ENCODE data around the gene MMP13.
"Not testable (repeated sequence)": the region's sequence is repeated elsewhere in the genome, so short reads cannot be mapped to it uniquely, and the experiment has no call there.

MMP13 gene

GRCh38 chr11:102934735-102935134 is 20.8 kb downstream of the MMP13 start:
- no peak for DNase-seq

GRCh38 chr11:102933627-102934026 is 21.9 kb downstream of the MMP13 start:
- no peak for DNase-seq

GRCh38 chr11:102932678-102933077 is 22.9 kb downstream of the MMP13 start:
- DNase-seq: no peak

- no peak for DNase-seq
Observed at GRCh38 chr11:102930451-102930850, 25.1 kb downstream of the MMP13 start.

- no peak for DNase-seq
Observed at GRCh38 chr11:102929972-102930371, 25.6 kb downstream of the MMP13 start.

- DNase-seq: no peak
Observed at GRCh38 chr11:102929166-102929565, 26.4 kb downstream of the MMP13 start.

- DNase-seq: no peak
Observed at GRCh38 chr11:102928247-102928646, 27.3 kb downstream of the MMP13 start.

- DNase-seq: no peak
Observed at GRCh38 chr11:102927624-102927990, 27.9 kb downstream of the MMP13 start.

GRCh38 chr11:102926961-102927623 is 28.4 kb downstream of the MMP13 start:
- no peak for DNase-seq

- no peak for DNase-seq
Observed at GRCh38 chr11:102926517-102926916, 29.0 kb downstream of the MMP13 start.

- DNase-seq: no peak
Observed at GRCh38 chr11:102925988-102926387, 29.5 kb downstream of the MMP13 start.

- peak; percentile 83 to 88 for DNase-seq
Observed at GRCh38 chr11:102924851-102925380, 30.6 kb downstream of the MMP13 start.

- DNase-seq: no peak
Observed at GRCh38 chr11:102921587-102922220, 33.8 kb downstream of the MMP13 start.

- DNase-seq: peak; percentile 81 to 86
Observed at GRCh38 chr11:102920118-102920684, 35.3 kb downstream of the MMP13 start.

- no peak for DNase-seq
Observed at GRCh38 chr11:102915044-102915375, 40.5 kb downstream of the MMP13 start.

GRCh38 chr11:102914238-102915043 is 41.1 kb downstream of the MMP13 start:
- DNase-seq: peak; percentile 59 to 67

- DNase-seq: no peak
Observed at GRCh38 chr11:102912482-102912830, 43.1 kb downstream of the MMP13 start.

GRCh38 chr11:102911758-102912481 is 43.6 kb downstream of the MMP13 start:
- no peak for DNase-seq

GRCh38 chr11:102905848-102906247 is 49.7 kb downstream of the MMP13 start:
- not testable (repeated sequence) for DNase-seq

GRCh38 chr11:102903895-102904294 is 51.6 kb downstream of the MMP13 start:
- DNase-seq: not testable (repeated sequence)

- no peak for DNase-seq
Observed at GRCh38 chr11:102900346-102900745, 55.2 kb downstream of the MMP13 start.
